ENCODE data around the gene CD46.
A peak's percentile ranks its signal among the peaks of the same experiment; 100 is the strongest.

The CD46 gene

DNA sequence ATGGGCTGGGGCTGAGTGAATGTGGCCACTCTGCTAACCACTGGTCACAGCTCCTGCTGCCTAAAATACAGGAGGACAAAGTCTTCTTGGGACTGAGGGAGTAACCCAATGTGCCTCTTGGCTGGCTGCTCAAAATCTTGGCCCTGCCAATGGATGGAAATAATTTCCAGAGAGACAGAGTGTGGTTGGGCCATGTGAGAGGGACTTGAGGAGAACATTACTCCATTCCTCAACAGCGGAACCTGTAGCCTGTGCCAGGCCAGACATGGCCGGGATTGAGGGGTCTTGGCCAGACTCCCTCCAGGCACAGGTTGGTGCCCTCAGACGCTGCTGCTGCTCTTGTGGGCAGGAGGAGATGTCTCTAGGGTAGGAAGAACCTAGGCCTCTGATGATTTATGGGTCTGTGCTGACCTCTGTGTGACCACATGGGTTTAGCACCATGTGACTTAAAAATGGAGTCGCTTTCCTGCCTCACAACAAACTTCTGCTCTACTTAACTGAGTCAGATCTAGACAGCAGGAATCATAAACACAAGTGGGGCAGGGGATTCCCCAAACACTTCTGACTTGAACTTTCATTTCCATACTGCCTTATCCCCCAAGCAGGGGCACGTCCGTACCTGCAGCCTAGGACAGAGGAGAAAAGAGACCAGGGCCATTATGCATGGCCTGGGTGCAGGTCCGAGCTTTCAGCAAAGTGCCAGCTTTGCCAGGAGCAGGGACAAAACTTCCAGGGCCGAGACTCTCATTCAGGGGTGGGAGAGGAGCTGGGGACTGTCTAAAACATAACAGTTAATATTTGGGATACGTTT, 79.9 kb downstream of the CD46 start:
- no peak for DNase-seq

DNA sequence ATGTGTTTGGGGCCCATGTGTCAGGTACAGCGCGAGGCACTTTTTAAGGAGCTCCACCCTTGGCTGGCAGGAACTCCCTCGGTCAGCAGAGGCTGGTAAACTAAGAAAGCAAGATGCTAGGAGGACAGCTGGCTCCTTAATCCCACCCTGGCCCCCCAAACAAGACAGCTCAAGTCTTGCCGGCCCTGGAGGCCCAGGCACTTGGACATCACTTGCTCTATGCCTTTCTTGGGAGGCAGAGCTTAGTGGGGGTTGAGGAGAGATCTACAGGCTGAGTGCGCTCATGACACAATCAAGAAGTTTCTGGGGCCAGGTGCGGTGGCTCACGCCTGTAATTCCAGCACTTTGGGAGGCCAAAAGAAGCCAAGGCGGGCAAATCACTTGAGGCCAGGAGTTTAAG, 80.9 kb downstream of the CD46 start:
- no peak for DNase-seq

DNA sequence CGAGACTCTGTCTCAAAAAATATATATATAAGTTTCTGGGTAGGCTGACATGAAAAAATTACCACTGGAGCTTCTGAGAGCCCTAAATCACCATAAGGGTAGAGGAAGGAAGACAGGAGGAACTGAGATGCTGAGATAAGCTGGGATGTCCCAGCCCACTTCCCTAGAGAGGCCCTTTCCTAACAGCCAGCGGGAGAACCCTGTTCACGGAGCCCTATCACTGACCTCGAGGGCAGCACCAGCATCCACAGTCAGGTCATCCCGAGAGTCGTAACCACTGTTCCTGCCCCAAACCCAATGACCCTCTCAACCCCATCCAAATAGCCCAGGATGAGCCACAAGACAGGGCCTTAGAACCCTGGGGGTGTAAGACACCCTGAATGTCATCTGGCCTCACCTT, 81.5 kb downstream of the CD46 start:
- DNase-seq = no peak

DNA sequence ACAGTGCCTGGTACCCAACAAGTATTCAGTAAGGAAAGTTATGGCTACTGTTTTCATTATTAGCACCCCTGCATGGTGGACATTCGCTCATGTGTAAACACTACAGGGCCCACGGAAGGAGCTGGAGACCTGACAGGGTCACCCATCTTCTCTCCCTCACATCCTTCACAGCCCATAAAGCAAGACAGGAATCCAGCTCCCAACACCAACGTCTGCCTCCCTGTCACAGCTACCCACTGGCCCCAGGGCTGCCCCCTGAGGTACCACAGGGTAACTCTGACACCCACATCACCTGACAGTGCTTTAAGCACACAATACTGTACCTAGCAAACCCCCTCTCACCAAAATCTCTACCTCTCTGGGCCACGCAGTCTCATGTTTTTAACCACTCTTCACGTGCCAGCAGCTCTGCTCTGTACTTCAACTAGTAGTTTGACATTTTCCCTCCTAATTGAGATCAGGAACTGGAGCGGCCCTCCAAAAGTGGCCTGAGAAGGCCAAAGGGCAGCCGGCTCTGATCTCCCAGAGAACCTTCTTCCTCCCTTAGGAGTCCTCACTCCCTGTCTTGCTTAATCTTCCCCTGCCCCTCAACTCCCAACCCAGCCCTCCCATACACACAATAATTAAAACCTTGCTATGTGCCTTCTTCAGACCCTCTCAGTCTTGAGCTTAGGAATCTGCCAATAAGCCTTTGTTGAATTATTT, 82.3 kb downstream of the CD46 start:
- no peak for DNase-seq

DNA sequence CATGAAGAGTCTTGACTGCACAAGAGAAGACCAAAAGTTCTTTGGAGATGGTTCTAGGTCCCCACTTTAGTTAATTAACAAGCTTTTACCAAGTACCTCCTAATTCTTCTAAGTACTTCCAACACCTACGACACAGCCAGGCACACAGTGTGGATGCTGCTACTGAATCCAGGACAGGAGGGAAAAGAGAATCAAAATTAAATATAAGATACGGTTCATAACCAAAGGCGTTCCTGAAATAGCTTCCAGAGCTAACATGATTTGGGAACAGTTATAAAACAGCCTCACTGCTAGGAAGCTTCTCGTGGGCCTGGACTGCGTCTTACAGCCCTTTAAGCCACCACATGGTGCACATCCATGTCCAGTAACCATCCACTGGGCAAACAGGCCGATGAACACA, 84.1 kb downstream of the CD46 start:
- no peak for DNase-seq

DNA sequence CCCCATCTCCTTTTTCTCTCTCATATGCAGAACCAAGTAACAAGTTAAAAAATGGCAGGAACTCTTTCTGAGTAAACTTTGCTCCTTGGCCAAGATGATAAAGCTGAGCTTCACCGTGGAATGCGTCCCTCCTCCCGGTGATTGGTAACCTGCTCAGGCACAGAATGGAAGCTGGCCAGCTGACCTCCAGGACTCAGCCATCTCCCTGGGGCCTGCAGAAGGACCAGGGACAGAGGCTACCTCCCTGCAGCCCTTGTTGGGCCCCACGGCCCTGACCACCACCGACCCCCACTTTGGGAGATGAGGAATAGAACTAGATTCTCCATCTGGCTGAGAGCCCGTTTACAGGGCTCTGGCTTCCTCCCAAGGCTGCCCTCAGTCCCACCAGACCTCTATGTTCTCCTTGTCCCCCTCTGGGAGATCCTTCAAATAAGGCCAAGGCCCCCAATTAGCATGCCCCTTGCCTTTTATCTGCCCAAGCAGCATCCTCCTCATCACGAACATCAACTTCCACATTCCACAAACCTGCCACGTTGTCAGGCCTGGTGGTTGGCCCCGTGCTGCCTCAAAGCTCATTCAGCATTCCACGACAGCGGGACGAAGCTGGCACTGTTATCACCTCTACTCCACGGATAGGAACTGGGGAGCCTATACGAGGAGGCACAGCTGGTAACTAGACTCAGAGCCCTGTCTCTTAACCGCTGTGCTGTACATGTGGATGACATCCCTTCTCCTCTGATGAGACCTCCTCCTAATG, 84.9 kb downstream of the CD46 start:
- DNase-seq = no peak

DNA sequence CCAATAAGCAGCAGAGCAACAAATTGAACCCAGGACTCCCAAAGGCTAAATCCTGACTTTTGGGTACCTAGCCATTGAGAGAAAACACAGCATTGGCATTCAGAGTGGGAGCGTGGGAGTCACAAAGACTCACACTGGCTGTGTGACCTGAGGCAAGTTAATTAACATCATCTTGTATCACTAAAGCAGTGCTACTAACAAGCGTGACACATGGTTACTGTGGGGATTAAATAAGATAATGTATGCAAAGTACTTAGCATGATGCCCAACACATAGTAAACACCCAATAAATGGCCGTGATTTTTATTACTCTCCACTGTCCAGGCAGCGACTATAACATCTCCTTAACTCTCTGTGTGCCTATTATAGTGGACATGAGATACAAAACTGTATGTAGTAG, 85.8 kb downstream of the CD46 start:
- no peak for DNase-seq

DNA sequence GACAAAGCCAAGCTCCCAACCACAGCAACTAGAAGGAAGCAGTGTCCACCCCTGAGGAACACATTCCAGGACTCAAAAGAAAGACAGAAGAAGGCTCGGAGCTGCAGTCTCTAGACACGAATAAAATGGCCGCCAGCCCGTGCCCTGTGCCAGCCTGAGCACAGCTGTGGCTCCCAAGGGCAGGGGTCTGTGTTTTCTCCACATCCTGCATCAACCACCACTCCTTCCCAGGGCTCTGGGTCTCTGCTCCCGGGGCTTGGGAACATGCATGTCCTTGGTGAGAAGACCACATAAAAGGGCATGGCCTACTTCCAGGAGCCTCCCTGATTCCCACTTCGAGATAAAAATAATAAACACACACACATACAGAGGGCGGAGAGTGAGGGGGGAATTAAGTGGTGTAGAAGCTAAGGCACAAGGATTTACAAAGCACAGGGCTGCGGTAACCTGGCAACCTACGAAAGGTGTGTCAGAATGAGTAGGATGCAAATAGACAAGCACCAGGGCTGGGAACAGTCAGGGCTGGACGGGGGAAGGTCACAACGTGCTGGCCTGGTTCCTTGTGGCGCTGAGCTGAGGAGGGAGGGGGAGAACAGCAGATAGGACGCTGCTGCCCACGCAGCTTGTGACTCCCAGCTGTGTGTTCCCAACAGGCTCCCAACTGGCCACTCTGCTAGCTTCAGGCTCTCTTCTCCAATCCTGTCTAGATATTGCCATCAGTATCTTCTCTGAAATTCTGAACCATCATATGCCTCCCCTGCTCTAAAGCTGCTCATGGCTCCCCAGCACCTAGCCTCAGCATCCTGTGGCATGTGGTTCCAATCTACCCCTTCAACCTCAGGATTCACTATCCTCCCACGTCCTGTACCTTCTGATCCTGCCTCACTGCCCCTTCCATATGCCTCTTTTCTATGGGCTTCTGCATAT, 86.6 kb downstream of the CD46 start:
- no peak for DNase-seq

DNA sequence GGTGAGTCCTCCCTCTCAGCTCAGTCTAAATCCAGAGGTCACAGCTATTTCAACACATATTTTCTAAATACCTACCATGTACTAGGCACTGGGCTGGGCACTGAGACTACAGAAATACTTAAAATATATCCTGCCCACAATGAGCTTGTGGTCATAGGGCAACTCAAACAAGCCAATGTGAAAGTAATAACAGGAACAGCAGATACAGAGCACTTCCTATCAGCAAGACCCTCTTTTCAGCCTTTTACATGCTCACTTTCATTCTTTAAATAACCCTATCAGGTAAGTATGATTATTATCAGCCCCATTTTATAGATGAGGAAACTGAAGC, 87.2 kb downstream of the CD46 start:
- DNase-seq = no peak

DNA sequence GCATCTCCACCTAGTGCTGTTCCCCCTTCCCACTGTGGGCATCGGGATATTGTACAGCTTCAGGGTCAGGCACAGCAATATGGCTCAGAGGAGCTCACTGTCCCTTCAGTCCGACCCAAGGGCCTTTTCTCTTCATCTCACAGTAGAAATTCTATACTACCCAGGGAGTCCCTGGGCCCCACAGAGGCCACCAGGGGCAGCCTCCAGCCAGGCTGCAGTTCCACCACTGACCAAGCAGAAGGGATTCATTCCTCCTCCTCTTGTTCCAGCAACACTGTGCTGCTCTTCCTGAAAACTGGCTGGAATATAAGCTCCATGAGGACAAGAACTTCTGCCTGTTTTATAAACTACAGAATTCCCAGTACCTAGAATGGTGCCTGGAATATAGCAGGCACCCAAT, 88.5 kb downstream of the CD46 start:
- no peak for DNase-seq

DNA sequence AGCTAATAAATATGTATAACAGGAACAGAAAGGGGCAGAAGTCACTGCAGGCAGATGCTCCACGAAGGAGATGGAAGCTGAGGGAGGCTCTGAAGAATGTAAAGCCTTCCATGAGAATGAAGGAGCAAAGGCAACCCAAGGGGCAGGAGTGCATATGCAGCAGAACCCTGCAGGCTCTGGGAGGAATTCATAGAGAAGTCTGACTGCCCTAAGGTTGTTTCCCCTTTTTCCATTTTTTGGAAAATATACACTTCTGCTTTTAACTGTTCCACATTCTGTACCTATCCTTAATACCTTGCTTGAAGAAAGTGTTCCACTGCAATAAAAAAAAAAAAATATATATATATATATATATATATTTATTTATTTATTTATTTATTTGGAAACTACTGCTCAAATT, 89.4 kb downstream of the CD46 start:
- no peak for DNase-seq

DNA sequence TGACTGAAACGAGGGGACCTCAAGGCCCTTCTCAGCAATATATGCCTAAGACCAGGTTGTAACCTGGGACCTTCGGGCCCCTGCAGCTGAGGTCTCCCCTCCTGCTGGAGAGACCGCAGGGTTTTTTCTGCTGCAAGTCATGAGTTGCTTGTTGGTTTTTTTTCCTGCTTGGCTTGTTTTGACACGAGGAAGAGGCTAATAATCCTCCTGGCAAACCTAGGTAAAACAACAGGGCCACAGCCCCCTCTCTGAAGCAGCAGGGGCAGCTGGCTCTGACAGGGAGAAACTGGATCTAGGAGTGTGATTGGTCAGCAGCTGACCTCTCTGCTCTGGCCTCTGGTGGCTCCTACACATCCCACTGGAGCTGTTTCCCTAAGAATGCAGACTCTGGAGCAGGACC, 90.0 kb downstream of the CD46 start:
- no peak for DNase-seq

DNA sequence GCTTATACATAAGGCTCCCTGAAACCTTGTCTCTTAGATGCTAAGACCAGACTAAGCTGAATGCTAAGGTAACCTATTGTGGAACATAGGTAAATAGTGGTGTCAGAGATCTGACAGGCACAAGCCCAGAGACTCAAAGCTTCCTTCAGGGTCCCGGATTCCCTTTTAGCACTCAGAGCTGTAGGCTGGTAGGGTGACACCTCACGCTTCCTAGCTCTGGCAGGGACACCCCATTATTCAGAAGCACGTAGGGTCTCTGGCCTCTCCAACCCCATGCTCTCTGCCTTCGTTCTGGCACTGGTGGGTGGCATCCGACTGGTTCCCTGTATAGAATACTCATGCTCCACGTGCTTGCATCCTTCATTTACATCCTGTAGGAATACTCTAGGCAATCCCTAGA, 90.7 kb downstream of the CD46 start:
- no peak for DNase-seq

DNA sequence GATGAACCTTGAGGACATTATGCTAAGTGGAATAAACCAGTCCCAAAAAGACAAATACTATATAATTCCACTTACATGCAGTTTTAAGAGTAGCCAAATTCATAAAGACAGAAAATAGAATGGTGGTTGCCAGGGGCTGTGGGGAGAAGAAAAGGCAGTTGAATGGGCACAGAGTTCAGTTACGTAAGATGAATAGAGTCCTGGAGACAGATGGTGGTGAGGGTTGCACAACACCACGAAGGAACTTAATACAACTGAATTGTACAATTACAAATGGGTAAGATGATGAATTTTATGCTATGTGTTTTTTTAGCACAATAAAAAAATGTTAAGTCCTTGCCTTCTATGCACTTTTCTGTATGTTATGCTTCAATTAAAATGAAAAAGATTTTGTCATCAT, 92.5 kb downstream of the CD46 start:
- peak; percentile 86 for DNase-seq

All from SIG-M5 (cell line).